ENCODE measurements around the gene TTPAL. TPM values are rescaled to one million over a fixed set of nuclear protein-coding genes. Genes with fewer than 3 reads are reported as not detected.
"Not testable (repeated sequence)": the region's sequence is repeated elsewhere in the genome, so short reads cannot be mapped to it uniquely, and the experiment has no call there.

TTPAL gene
- total and polyA plus RNA-seq, 3 donors from 2014 or later: 9.8 to 13.1 (median 12.0) TPM

GRCh38 chr20:44470327-44470726, 5.3 kb upstream of the TTPAL start:
- no peak for TF ChIP-seq POLR2A (IDR thresholded peaks at IDR 0.05)
- TF ChIP-seq CTCF (IDR thresholded peaks at IDR 0.05): no peak
- Histone ChIP-seq H3K27me3 (no peaks in the 10 kb centered on the region), H3K9me3 (no peaks in the 10 kb centered on the region), H3K4me3 (no peak overlapping the region), H3K4me1 (peaks cover 27% of the 10 kb centered on the region), H3K36me3 (ENCODE audit: low read depth, missing control alignments) (no peaks in the 10 kb centered on the region), H3K27ac (no peak overlapping the region)
- intact Hi-C loops (cut with DNase I; ENCODE audit: low total_unique reads): loop anchor here (10.0 kb wide), 2 partner anchors 54 to 144 kb away; partner anchors contain the start of gene SERINC3
- 75 to 77% methylated on average over 5 of the region's 5 CpGs for WGBS, 2 donors
- DNase-seq: no peak

GRCh38 chr20:44471481-44471882, 4.2 kb upstream of the TTPAL start:
- Histone ChIP-seq H3K27ac (no peak overlapping the region), H3K36me3 (ENCODE audit: low read depth, missing control alignments) (no peaks in the 10 kb centered on the region), H3K4me1 (peaks cover 22% of the 10 kb centered on the region), H3K27me3 (no peaks in the 10 kb centered on the region), H3K4me3 (no peak overlapping the region), H3K9me3 (no peaks in the 10 kb centered on the region)
- intact Hi-C loops (cut with DNase I; ENCODE audit: low total_unique reads): loop anchor here (10.0 kb wide), 2 partner anchors 53 to 143 kb away; partner anchors contain the start of gene SERINC3
- WGBS, 2 donors: 65 to 74% methylated on average over 2 of the region's 2 CpGs
- DNase-seq: no peak
- TF ChIP-seq POLR2A (IDR thresholded peaks at IDR 0.05) (no peak), CTCF (IDR thresholded peaks at IDR 0.05) (peak in 2 of 3 experiments; percentile 12 to 33)

GRCh38 chr20:44472283-44472682, 3.4 kb upstream of the TTPAL start:
- H3K4me1 ChIP-seq: peaks cover 15% of the 10 kb centered on the region
- H3K9me3 ChIP-seq; H3K36me3 ChIP-seq (ENCODE audit: low read depth, missing control alignments); H3K4me3 ChIP-seq; H3K27me3 ChIP-seq; DNase-seq; H3K27ac ChIP-seq: not testable (repeated sequence)
- intact Hi-C loops (cut with DNase I; ENCODE audit: low total_unique reads): loop anchor here (10.0 kb wide), 2 partner anchors 53 to 143 kb away; partner anchors contain the start of gene SERINC3
- WGBS, 2 donors: 85 to 89% methylated on average over 9 of the region's 9 CpGs

GRCh38 chr20:44475372-44475693, 341 bp upstream of the TTPAL start:
- peak overlapping the region; percentile 93 to 95 for H3K27ac ChIP-seq
- DNase-seq: no peak
- no peaks in the 10 kb centered on the region for H3K36me3 ChIP-seq (ENCODE audit: low read depth, missing control alignments)
- H3K4me3 ChIP-seq: peak overlapping the region; percentile 76 to 92
- intact Hi-C loops (cut with DNase I; ENCODE audit: low total_unique reads): loop anchor here (10.0 kb wide), 2 partner anchors 49 to 139 kb away; partner anchors contain the start of gene SERINC3
- no peaks in the 10 kb centered on the region for H3K27me3 ChIP-seq
- no peaks in the 10 kb centered on the region for H3K9me3 ChIP-seq
- TF ChIP-seq POLR2A (IDR thresholded peaks at IDR 0.05) (no peak), CTCF (IDR thresholded peaks at IDR 0.05) (no peak)
- 0 to 12% methylated on average over 2 of the region's 2 CpGs for WGBS, 2 donors
- H3K4me1 ChIP-seq: peaks cover 7% of the 10 kb centered on the region

GRCh38 chr20:44477151-44477550, 1.5 kb downstream of the TTPAL start:
- Histone ChIP-seq H3K4me3 (no peak overlapping the region), H3K9me3 (no peaks in the 10 kb centered on the region), H3K36me3 (ENCODE audit: low read depth, missing control alignments) (no peaks in the 10 kb centered on the region), H3K27me3 (no peaks in the 10 kb centered on the region), H3K27ac (peak overlapping the region in 1 of 2 donors; percentile 2), H3K4me1 (peaks cover 7% of the 10 kb centered on the region)
- intact Hi-C loops (cut with DNase I; ENCODE audit: low total_unique reads): loop anchor here (10.0 kb wide), 2 partner anchors 48 to 138 kb away; partner anchors contain the start of gene SERINC3
- WGBS, 2 donors: 82 to 86% methylated on average over 3 of the region's 3 CpGs
- TF ChIP-seq POLR2A (IDR thresholded peaks at IDR 0.05) (no peak), CTCF (IDR thresholded peaks at IDR 0.05) (no peak)
- DNase-seq: no peak

Data from testis (tissue), 3 donors.